KMS-11 (cell line): ENCODE measurements around the gene TKT.

ENCODE experiments used
- H2AFZ ChIP-seq: fragments of 200-600 bp; sonication (generic); 2 replicates; pipeline ENCODE4 v1.6.1; 2016; ENCODE audit warnings: antibody characterized with exemption, mixed run types, low read depth
- H3K27ac ChIP-seq: fragments of 200-600 bp; sonication (generic); 2 replicates; pipeline ENCODE4 v1.6.1; 2016; ENCODE audit warnings: mild to moderate bottlenecking, mixed run types
- H3K27me3 ChIP-seq: fragments of 200-600 bp; sonication (generic); 2 replicates; pipeline ENCODE4 v1.6.1; 2017; ENCODE audit warnings: mild to moderate bottlenecking, low read depth, mixed run types, moderate library complexity; ENCODE audit not compliant: insufficient read depth
- H3K36me3 ChIP-seq: fragments of 200-600 bp; sonication (generic); 2 replicates; pipeline ENCODE4 v1.6.1; 2017; ENCODE audit warnings: mild to moderate bottlenecking, mixed run types; ENCODE audit not compliant: insufficient read depth
- H3K4me1 ChIP-seq: fragments of 200-600 bp; sonication (generic); 2 replicates; pipeline ENCODE4 v1.6.1; 2016; ENCODE audit warnings: mild to moderate bottlenecking, low read depth, mixed run types; ENCODE audit not compliant: poor library complexity, severe bottlenecking
- H3K4me2 ChIP-seq: fragments of 200-600 bp; sonication (generic); 2 replicates; pipeline ENCODE4 v1.7.0; 2016; ENCODE audit warnings: mild to moderate bottlenecking, mixed run types
- H3K4me3 ChIP-seq: fragments of 200-600 bp; sonication (generic); IDR thresholded peaks from 2 replicates; pipeline ENCODE4 v1.6.1; 2017; ENCODE audit warnings: low read depth, low read length, mixed read lengths; ENCODE audit not compliant: insufficient read depth
- H3K79me2 ChIP-seq: fragments of 200-600 bp; sonication (generic); 2 replicates; pipeline ENCODE4 v1.6.1; 2016; ENCODE audit warnings: low read depth, mixed run types; ENCODE audit not compliant: insufficient read depth
- H3K9ac ChIP-seq: fragments of 200-600 bp; sonication (generic); 2 replicates; pipeline ENCODE4 v1.6.1; 2016; ENCODE audit warnings: mild to moderate bottlenecking, mixed run types
- H4K20me1 ChIP-seq: fragments of 200-600 bp; sonication (generic); 2 replicates; pipeline ENCODE4 v1.6.1; 2016; ENCODE audit warnings: mild to moderate bottlenecking, mixed run types; ENCODE audit not compliant: insufficient read depth
- TF ChIP-seq, protein P1 (sequence below): fragments of 200-600 bp; sonication (generic); conservative IDR thresholded peaks from 2 replicates; pipeline ENCODE4 v1.6.1; 2017; ENCODE audit warnings: low read depth, mild to moderate bottlenecking, antibody characterized with exemption, low read length, moderate library complexity, mixed read lengths

TKT gene

GRCh38 chr3:53222183-53222901 is 33.5 kb downstream of the TKT start:
- Histone ChIP-seq H2AFZ (no peak overlapping the region), H3K27ac (no peak overlapping the region), H3K9ac (no peak overlapping the region), H3K4me1 (peaks cover 7% of the 10 kb centered on the region), H3K27me3 (no peaks in the 10 kb centered on the region), H3K4me3 (no peak overlapping the region), H4K20me1 (no peaks in the 10 kb centered on the region), H3K4me2 (no peak overlapping the region), H3K79me2 (no peaks in the 10 kb centered on the region), H3K36me3 (no peaks in the 10 kb centered on the region)
- TF ChIP-seq, protein P1, sequence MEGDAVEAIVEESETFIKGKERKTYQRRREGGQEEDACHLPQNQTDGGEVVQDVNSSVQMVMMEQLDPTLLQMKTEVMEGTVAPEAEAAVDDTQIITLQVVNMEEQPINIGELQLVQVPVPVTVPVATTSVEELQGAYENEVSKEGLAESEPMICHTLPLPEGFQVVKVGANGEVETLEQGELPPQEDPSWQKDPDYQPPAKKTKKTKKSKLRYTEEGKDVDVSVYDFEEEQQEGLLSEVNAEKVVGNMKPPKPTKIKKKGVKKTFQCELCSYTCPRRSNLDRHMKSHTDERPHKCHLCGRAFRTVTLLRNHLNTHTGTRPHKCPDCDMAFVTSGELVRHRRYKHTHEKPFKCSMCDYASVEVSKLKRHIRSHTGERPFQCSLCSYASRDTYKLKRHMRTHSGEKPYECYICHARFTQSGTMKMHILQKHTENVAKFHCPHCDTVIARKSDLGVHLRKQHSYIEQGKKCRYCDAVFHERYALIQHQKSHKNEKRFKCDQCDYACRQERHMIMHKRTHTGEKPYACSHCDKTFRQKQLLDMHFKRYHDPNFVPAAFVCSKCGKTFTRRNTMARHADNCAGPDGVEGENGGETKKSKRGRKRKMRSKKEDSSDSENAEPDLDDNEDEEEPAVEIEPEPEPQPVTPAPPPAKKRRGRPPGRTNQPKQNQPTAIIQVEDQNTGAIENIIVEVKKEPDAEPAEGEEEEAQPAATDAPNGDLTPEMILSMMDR = no peak

DNA sequence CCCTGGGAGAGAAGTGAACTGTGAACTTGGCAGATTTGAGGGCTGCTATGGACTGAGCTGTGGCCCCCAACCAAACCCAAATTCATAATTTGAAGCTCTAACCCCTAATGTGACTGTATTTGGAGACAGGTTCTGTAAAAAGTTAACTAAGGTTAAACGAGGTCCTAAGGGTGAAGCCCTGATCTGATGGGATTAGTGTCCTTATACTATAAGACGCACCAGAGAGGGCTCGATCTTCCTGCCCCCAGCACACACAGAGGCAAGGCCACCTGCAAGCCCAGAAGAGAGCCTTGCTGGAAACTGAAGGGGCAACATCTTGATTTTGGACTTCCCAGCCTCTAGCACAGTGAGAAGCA is 34.0 kb downstream of the TKT start:
- H4K20me1 ChIP-seq = no peaks in the 10 kb centered on the region
- H3K4me3 ChIP-seq = no peak overlapping the region
- no peaks in the 10 kb centered on the region for H3K36me3 ChIP-seq
- H3K27me3 ChIP-seq = no peaks in the 10 kb centered on the region
- H3K4me1 ChIP-seq = peaks cover 7% of the 10 kb centered on the region
- TF ChIP-seq, protein P1 = no peak
- no peak overlapping the region for H2AFZ ChIP-seq
- no peak overlapping the region for H3K4me2 ChIP-seq
- H3K27ac ChIP-seq = no peak overlapping the region
- no peaks in the 10 kb centered on the region for H3K79me2 ChIP-seq
- no peak overlapping the region for H3K9ac ChIP-seq

GRCh38 chr3:53221345-53221744 is 34.5 kb downstream of the TKT start:
- H3K9ac ChIP-seq = no peak overlapping the region
- H3K4me1 ChIP-seq = peaks cover 7% of the 10 kb centered on the region
- H3K79me2 ChIP-seq = no peaks in the 10 kb centered on the region
- H3K27me3 ChIP-seq = no peaks in the 10 kb centered on the region
- no peaks in the 10 kb centered on the region for H4K20me1 ChIP-seq
- H3K36me3 ChIP-seq = no peaks in the 10 kb centered on the region
- no peak overlapping the region for H2AFZ ChIP-seq
- TF ChIP-seq, protein P1 = no peak
- H3K4me2 ChIP-seq = no peak overlapping the region
- H3K27ac ChIP-seq = no peak overlapping the region
- no peak overlapping the region for H3K4me3 ChIP-seq

- Histone ChIP-seq H3K27me3 (no peaks in the 10 kb centered on the region), H3K4me3 (no peak overlapping the region), H2AFZ (peak overlapping the region; percentile 26; the same call in 1 of the 2 replicates), H3K79me2 (no peaks in the 10 kb centered on the region), H3K27ac (no peak overlapping the region), H4K20me1 (no peaks in the 10 kb centered on the region), H3K9ac (no peak overlapping the region), H3K4me1 (peaks cover 13% of the 10 kb centered on the region), H3K4me2 (no peak overlapping the region), H3K36me3 (no peaks in the 10 kb centered on the region)
- TF ChIP-seq, protein P1 = peak; percentile 86
Measured at GRCh38 chr3:53219895-53220483, 35.8 kb downstream of the TKT start.
